Activated B cell treated with CpG ODN at 0.5 μM for 24 hours (primary cell): Measurements from ENCODE around the gene TPT1. TPM values are rescaled to one million over a fixed set of nuclear protein-coding genes. Genes with fewer than 3 reads are reported as not detected.
"Not testable (repeated sequence)": the region's sequence is repeated elsewhere in the genome, so short reads cannot be mapped to it uniquely, and the experiment has no call there.

Experiments used
- ATAC-seq: fragments of 200-7000 bp; cut with Tn5 transposase; one replicate; pipeline ENCODE4 v1.10.0; 2021; ENCODE audit warnings: low read depth, mild to moderate bottlenecking, moderate library complexity
- CTCF ChIA-PET: fragments of 350-600 bp; sonication (Branson Sonifier 250); formaldehyde crosslinking; loops from one replicate; lab custom pipeline; 2021; ENCODE audit warnings: antibody characterized with exemption; lab: Charles Lee
- POLR2A ChIA-PET: fragments of 350-600 bp; sonication (Branson Sonifier 250); formaldehyde crosslinking; loops from one replicate; lab custom pipeline; 2021; ENCODE audit warnings: antibody characterized with exemption; lab: Charles Lee
- DNase-seq: peaks from one replicate; pipeline ENCODE4 v3.0.0; 2022
- H3K27ac Mint-ChIP-seq: one replicate; pipeline ENCODE4 v1.8.0; 2020; ENCODE audit warnings: mixed read lengths
- H3K27me3 Mint-ChIP-seq: one replicate; pipeline ENCODE4 v1.8.0; 2021; ENCODE audit warnings: mixed read lengths
- H3K36me3 Mint-ChIP-seq: one replicate; pipeline ENCODE4 v1.8.0; 2021; ENCODE audit warnings: low read depth, mixed read lengths
- H3K4me1 Mint-ChIP-seq: one replicate; pipeline ENCODE4 v1.8.0; 2021; ENCODE audit warnings: mixed read lengths
- H3K4me3 Mint-ChIP-seq: one replicate; pipeline ENCODE4 v1.8.0; 2020; ENCODE audit warnings: mild to moderate bottlenecking, mixed read lengths
- H3K9me3 Mint-ChIP-seq: one replicate; pipeline ENCODE4 v1.8.0; 2020; ENCODE audit warnings: mixed read lengths
- intact Hi-C: fragments of 100-400 bp; cut with micrococcal nuclease; formaldehyde crosslinking; loops from one replicate; pipeline ENCODE4 v1.15.1; 2024
- total RNA-seq: library from RNA; stranded (reverse); gene quantifications from 2 replicates; pipeline ENCODE4 v1.2.3, GENCODE V29; 2022
- TF ChIP-seq, protein P1 (sequence below): fragments of 200-600 bp; IDR thresholded peaks from one replicate; pipeline ENCODE4 v1.8.0; 2022; ENCODE audit warnings: antibody characterized with exemption, mild to moderate bottlenecking

Gene TPT1
- total RNA-seq, 1 donor from 2014 or later: 3,880 TPM

DNA sequence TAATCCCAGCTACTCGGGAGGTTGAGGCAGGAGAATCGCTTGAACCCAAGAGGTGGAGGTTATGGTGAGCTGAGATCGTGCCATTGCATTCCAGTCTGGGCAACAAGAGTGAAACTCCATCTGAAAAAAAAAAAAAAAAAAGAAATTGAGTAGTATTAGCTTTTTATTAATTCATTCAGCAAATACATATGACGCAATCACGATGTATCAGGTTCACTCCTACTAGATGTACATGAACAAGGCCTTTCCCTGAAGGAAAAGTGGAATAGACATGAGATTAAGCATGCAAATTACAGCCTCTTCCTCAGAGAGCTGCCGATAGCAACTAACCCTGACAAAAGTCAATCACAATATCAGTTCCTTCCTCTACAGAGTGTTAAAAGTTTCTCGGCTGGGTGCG is 9.2 kb upstream of the TPT1 start:
- Mint-ChIP-seq H3K27ac (no peak overlapping the region), H3K4me1 (peaks cover 7% of the 10 kb centered on the region), H3K9me3 (no peaks in the 10 kb centered on the region), H3K27me3 (no peaks in the 10 kb centered on the region), H3K4me3 (no peak overlapping the region), H3K36me3 (peaks cover 64% of the 10 kb centered on the region)
- no peak for DNase-seq
- CTCF ChIA-PET: no interaction called here
- no peak for ATAC-seq
- POLR2A ChIA-PET: no interaction called here
- TF ChIP-seq, protein P1, sequence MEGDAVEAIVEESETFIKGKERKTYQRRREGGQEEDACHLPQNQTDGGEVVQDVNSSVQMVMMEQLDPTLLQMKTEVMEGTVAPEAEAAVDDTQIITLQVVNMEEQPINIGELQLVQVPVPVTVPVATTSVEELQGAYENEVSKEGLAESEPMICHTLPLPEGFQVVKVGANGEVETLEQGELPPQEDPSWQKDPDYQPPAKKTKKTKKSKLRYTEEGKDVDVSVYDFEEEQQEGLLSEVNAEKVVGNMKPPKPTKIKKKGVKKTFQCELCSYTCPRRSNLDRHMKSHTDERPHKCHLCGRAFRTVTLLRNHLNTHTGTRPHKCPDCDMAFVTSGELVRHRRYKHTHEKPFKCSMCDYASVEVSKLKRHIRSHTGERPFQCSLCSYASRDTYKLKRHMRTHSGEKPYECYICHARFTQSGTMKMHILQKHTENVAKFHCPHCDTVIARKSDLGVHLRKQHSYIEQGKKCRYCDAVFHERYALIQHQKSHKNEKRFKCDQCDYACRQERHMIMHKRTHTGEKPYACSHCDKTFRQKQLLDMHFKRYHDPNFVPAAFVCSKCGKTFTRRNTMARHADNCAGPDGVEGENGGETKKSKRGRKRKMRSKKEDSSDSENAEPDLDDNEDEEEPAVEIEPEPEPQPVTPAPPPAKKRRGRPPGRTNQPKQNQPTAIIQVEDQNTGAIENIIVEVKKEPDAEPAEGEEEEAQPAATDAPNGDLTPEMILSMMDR: no peak
- intact Hi-C loops: no loop called here

DNA sequence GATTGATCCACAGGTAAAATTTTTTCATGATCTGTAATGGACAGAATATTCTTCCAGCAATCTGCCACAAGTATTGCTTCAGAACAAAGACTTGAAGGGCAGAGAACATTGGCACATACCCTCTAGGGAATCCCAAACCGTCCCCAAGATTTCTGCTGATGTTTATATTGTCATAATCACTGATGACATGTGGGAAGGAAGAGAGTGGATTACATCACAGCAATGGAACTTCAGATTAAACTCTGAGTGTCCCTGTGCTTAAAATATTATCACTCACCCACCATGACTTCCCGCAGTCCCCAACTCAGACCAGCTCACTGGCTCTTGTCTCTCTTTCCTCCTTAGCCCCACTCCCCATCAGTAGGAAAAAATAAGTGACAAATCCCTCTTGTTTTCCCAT is 8.5 kb upstream of the TPT1 start:
- CTCF ChIA-PET: no interaction called here

DNA sequence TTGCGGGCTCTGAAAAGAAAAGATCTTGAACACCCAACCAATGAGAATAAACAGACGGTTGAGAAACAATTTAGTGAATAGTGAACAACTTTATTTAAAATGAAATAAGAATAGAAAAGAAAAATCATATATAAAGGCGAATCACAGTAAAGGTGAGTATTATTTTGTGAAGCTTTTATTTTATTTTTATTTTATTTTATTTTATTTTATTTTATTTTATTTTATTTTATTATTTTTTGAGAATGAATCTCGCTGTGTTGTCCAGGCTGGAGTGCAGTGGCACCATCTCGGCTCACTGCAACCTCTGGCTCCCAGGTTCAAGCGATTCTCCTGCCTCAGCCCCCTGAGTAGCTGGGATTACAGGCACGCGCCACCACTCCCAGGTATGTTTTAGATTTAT is 3.1 kb upstream of the TPT1 start:
- POLR2A ChIA-PET, H3K27ac Mint-ChIP-seq, DNase-seq, H3K4me3 Mint-ChIP-seq, CTCF ChIA-PET, H3K9me3 Mint-ChIP-seq, H3K27me3 Mint-ChIP-seq, ATAC-seq: not testable (repeated sequence)
- peaks cover 51% of the 10 kb centered on the region for H3K36me3 Mint-ChIP-seq
- peaks cover 29% of the 10 kb centered on the region for H3K4me1 Mint-ChIP-seq
- intact Hi-C loops: loop anchor here (5.0 to 10.0 kb wide), 3 partner anchors 821 to 1087 kb away; no protein-coding TSS in a partner anchor

More for the DNA sequence above, 8.5 kb upstream of the TPT1 start:
- no peaks in the 10 kb centered on the region for H3K9me3 Mint-ChIP-seq
- DNase-seq (no peak), ATAC-seq (no peak)
- TF ChIP-seq, protein P1: no peak
- intact Hi-C loops: loop anchor here (10.0 kb wide), 1 partner anchor 815 kb away; no protein-coding TSS in a partner anchor
- H3K27me3 Mint-ChIP-seq: no peaks in the 10 kb centered on the region
- POLR2A ChIA-PET: interaction anchor here (0.6 kb wide), 1 partner anchor 263 kb away, joined by 3 read pairs; no protein-coding TSS in a partner anchor
- H3K4me1 Mint-ChIP-seq: peaks cover 7% of the 10 kb centered on the region
- no peak overlapping the region for H3K4me3 Mint-ChIP-seq
- H3K36me3 Mint-ChIP-seq: peaks cover 65% of the 10 kb centered on the region
- H3K27ac Mint-ChIP-seq: no peak overlapping the region

DNA sequence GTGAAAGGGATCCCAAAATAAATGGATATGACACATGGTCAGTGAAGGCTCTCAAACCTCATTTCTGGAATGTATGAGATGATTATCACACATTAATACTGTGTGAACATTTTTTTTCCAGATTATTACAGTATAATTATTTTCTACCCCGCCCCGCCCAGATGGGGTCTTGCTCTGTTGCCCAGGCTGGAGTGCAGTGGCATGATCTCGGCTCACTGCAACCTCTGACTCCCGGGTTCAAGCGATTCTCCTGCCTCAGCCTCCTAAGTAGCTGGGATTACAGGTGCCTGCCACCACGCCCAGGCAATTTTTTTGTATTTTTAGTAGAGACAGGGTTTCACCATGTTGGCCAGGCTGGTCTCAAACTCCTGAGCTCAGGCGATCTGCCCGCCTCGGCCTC is 2.1 kb upstream of the TPT1 start:
- peaks cover 57% of the 10 kb centered on the region for H3K36me3 Mint-ChIP-seq
- ATAC-seq, H3K9me3 Mint-ChIP-seq, POLR2A ChIA-PET, DNase-seq, H3K27me3 Mint-ChIP-seq, H3K27ac Mint-ChIP-seq: not testable (repeated sequence)
- intact Hi-C loops: loop anchor here (5.0 to 10.0 kb wide), 3 partner anchors 822 to 1086 kb away; no protein-coding TSS in a partner anchor
- H3K4me1 Mint-ChIP-seq: peaks cover 39% of the 10 kb centered on the region
- peak overlapping the region; percentile 32 for H3K4me3 Mint-ChIP-seq
- CTCF ChIA-PET: interaction anchor here (0.6 kb wide), 1 partner anchor 936 kb away, joined by 3 read pairs; no protein-coding TSS in a partner anchor

DNA sequence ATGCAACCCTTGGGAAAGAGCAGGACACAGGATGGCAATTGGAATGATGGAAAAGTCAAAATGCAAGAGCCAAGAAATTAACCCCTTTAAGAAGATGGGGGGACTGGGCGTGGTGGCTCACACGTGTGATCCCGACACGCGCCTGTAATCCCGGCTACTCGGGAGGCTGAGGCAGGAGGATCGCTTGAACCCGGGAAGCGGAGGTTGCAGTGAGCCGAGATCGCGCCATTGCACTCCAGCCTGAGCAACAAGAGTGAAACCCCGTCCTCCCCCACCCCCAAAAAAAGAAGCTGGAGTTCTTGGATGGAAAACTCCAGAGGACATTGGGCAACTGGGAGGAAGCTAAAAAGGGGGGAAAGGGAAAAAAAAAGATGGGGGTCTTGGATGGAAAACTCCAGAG is 1.7 kb upstream of the TPT1 start:
- peak overlapping the region; percentile 99 for H3K27ac Mint-ChIP-seq
- ChIA-PET POLR2A (interaction anchor here (2.7 to 3.0 kb wide), 2 partner anchors 25 to 122 kb away, joined by 20 to 31 read pairs; partner anchors contain the start of gene COG3), CTCF (interaction anchor here (0.6 to 1.3 kb wide), 2 partner anchors 25 to 936 kb away, joined by 3 read pairs; no protein-coding TSS in a partner anchor)
- not testable (repeated sequence) for H3K27me3 Mint-ChIP-seq, DNase-seq, ATAC-seq, H3K9me3 Mint-ChIP-seq
- peaks cover 43% of the 10 kb centered on the region for H3K4me1 Mint-ChIP-seq
- H3K36me3 Mint-ChIP-seq: peaks cover 57% of the 10 kb centered on the region
- intact Hi-C loops: loop anchor here (5.0 to 10.0 kb wide), 3 partner anchors 822 to 1085 kb away; no protein-coding TSS in a partner anchor
- peak overlapping the region; percentile 32 for H3K4me3 Mint-ChIP-seq

DNA sequence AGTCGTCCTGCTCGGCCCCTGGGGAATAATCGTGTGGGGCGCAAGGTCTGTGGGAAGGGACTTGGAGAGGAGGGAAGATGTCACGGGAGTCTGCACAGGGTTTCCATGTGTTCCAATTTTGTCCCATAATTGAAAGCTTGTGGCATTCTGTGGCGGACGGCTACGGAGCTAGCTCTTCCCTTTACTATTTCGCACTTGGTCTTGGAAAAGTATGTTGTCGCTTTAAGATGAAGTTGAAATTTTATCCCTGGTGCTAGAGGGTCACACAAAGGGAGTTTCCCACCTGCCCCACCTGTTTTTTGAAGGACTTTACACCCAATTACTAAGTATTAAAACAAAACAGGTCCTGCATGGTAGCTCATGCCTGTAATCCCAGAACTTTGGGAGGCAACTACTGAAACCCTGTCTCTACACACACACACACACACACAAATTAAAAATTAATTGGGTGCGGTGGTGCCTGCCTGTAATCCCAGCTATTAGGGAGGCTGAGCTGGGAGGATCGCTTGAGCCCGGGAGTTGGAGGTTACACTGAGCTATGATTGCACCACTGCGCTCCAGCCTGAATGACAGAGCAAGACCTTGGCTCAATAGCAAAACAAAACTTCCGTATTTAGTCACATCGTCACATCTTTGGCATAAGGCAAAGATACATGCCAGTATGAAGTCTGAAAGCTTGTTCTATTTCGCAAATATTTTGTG is 967 bp upstream of the TPT1 start:
- Mint-ChIP-seq H3K36me3 (peaks cover 59% of the 10 kb centered on the region), H3K27ac (peak overlapping the region; percentile 99), H3K4me3 (peak overlapping the region; percentile 99), H3K9me3 (no peaks in the 10 kb centered on the region), H3K4me1 (peaks cover 48% of the 10 kb centered on the region), H3K27me3 (no peaks in the 10 kb centered on the region)
- TF ChIP-seq, protein P1: no peak
- ChIA-PET POLR2A (interaction anchor here (0.5 to 3.0 kb wide), 10 partner anchors 10 to 1463 kb away, joined by 3 to 31 read pairs (median 4); partner anchors contain the start of genes CCDC122, COG3, GTF2F2 and LACC1), CTCF (interaction anchor here (1.3 kb wide), 2 partner anchors 25 to 29 kb away, joined by 3 to 4 read pairs; no protein-coding TSS in a partner anchor)
- intact Hi-C loops: loop anchor here (1.0 to 10.0 kb wide), 17 partner anchors 13 to 1455 kb away; partner anchors contain the start of genes COG3, ESD, GPALPP1 and GTF2F2
- ATAC-seq (no peak), DNase-seq (no peak)
